Spleen (tissue), 7 donors: ENCODE data around the gene SMIM1.

Experiments
- CTCF ChIP-seq, 11 experiments: fragments of 200-600 bp in 7 of 11; fragments of 450-650 bp in 4 of 11; sonication (generic) in 4 of 11; IDR thresholded peaks in 8 of 11; conservative IDR thresholded peaks in 3 of 11; 1 replicate in 7 of 11; 2 replicates in 4 of 11; pipeline versions ENCODE4 v1.4.0 to v1.8.0; 2016 to 2021; ENCODE audit warnings: antibody characterized with exemption in 11 of 11, inconsistent platforms in 4 of 11, mild to moderate bottlenecking in 1 of 11
- POLR2A ChIP-seq, 3 donors: fragments of 450-650 bp; IDR thresholded peaks; one replicate each; pipeline ENCODE4 v1.5.1; 2017; ENCODE audit warnings: antibody characterized with exemption in 3 of 3, mild to moderate bottlenecking in 1 of 3
- donor health status: DM: no; HTN: no; CAD: no; lungs with moderate emphysema.
- donor health status: DM: no; HTN: no; CAD: no.
- donor health status: DM: no; HTN: no; CAD: no.

- TF ChIP-seq CTCF (IDR thresholded peaks at IDR 0.05 in 8 of 11, conservative IDR thresholded peaks at IDR 0.05 in 3 of 11) = no peak
- TF ChIP-seq POLR2A (IDR thresholded peaks at IDR 0.05) = no peak
These were observed 7.4 kb downstream of the SMIM1 start for GRCh38 chr1:3779912-3780416.
